ENCODE data around the gene RAD51B. TPM values are rescaled to one million over a fixed set of nuclear protein-coding genes. Genes with fewer than 3 reads are reported as not detected.

The RAD51B gene
- total and polyA plus RNA-seq, 2 donors (not counting 1 experiment from before 2014, with no cell fraction given), result 4.6 to 16.3 TPM

DNA sequence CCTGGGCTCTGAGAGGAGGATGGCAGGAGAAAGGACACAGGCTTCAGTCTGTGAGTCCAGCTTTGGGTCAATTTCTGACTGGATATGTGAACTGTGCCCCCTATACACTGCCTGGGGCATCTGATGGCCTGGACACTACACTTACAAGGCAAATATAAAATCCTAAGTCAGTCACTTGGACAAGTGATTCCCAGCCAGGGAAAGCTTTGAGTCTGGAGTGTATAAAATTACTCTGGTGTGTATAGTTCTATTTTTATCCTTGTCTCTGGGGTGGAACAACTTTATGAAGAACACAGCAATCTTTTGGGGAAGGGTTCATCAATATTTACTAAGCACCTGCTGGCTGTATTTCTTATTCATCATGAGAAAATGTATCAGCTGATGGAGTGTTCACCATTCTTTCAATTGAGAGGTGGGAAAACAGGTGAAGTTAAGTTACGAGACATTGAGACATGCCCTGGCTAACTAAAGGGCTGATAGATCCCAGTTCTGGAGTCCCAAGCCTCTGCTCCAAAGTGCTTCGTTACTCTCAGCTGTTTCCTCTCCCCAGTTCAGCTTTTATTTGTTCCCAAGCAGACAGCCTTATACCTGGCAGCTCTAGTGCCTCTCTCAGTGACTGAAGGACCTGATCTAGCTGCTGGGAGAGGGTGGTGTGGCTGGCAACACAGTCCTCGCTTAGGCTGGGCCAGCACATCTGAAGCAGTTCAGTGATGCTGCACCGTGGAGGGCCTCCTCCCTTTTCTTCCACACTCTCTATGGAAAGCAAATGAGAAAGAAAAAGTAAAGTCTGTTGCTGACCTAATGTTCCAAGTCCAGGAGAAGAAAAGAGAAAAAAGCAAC, 34.1 kb upstream of the RAD51B start:
- no peak for DNase-seq (ENCODE audit: low read depth in 2 of 2)
- Histone ChIP-seq H2AFZ (ENCODE audit: low read length) (no peak overlapping the region), H3K4me2 (ENCODE audit: extremely low read depth, insufficient read depth, low read length) (no peak overlapping the region), H3K4me3 (replicated peaks in 1 of 4; ENCODE audit: control extremely low read depth in 1 of 4, insufficient read depth in 1 of 4, low read depth in 3 of 4, low read length in 4 of 4) (no peak overlapping the region), H4K20me1 (ENCODE audit: control insufficient read depth, extremely low read depth, insufficient read depth, low read length) (no peaks in the 10 kb centered on the region), H3K9me3 (ENCODE audit: control insufficient read depth, insufficient read depth, low read depth, low read length) (no peaks in the 10 kb centered on the region), H3K27ac (ENCODE audit: insufficient read depth, low read length) (no peak overlapping the region), H3K27me3 (ENCODE audit: control insufficient read depth, insufficient read depth, low read length) (no peaks in the 10 kb centered on the region), H3K9ac (ENCODE audit: insufficient read depth, low read length) (no peak overlapping the region), H3K36me3 (ENCODE audit: control insufficient read depth, insufficient read depth, low read length) (peaks cover 12% of the 10 kb centered on the region), H3K4me1 (ENCODE audit: control insufficient read depth, extremely low read depth, insufficient read depth, low read length) (no peaks in the 10 kb centered on the region), H3K79me2 (ENCODE audit: control insufficient read depth, insufficient read depth, low read length) (no peaks in the 10 kb centered on the region)
- TF ChIP-seq EZH2 (IDR thresholded peaks at IDR 0.05; ENCODE audit: low read length, missing control alignments), result no peak
- TF ChIP-seq, protein P1, sequence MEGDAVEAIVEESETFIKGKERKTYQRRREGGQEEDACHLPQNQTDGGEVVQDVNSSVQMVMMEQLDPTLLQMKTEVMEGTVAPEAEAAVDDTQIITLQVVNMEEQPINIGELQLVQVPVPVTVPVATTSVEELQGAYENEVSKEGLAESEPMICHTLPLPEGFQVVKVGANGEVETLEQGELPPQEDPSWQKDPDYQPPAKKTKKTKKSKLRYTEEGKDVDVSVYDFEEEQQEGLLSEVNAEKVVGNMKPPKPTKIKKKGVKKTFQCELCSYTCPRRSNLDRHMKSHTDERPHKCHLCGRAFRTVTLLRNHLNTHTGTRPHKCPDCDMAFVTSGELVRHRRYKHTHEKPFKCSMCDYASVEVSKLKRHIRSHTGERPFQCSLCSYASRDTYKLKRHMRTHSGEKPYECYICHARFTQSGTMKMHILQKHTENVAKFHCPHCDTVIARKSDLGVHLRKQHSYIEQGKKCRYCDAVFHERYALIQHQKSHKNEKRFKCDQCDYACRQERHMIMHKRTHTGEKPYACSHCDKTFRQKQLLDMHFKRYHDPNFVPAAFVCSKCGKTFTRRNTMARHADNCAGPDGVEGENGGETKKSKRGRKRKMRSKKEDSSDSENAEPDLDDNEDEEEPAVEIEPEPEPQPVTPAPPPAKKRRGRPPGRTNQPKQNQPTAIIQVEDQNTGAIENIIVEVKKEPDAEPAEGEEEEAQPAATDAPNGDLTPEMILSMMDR (conservative IDR thresholded peaks at IDR 0.05 in 1 of 2, IDR thresholded peaks at IDR 0.05 in 1 of 2; ENCODE audit: low read depth in 1 of 2, low read length in 2 of 2), result no peak

DNA sequence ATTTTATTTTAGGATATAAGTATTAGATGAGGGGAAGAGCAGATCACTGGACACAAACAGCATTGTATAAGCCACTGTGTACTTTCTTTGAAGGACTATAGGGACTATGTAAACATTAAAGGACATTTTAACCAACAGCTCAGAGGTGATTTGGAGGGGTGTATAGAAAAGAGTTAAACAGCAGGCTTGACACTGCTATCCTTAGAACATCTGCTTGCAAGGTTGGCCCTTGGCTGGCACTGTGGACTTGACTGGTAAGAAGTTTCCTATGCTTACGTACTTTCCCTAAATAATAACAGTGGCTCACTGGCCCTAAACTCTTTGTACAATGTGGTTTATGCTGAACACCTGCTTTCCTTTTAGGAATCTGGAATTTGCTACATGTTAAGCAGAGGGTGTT, 31.9 kb upstream of the RAD51B start:
- Histone ChIP-seq H3K27ac (ENCODE audit: insufficient read depth, low read length) (no peak overlapping the region), H2AFZ (ENCODE audit: low read length) (no peak overlapping the region), H3K4me1 (ENCODE audit: control insufficient read depth, extremely low read depth, insufficient read depth, low read length) (no peaks in the 10 kb centered on the region), H3K4me2 (ENCODE audit: extremely low read depth, insufficient read depth, low read length) (no peak overlapping the region), H3K9ac (ENCODE audit: insufficient read depth, low read length) (no peak overlapping the region), H3K4me3 (replicated peaks in 1 of 4; ENCODE audit: control extremely low read depth in 1 of 4, insufficient read depth in 1 of 4, low read depth in 3 of 4, low read length in 4 of 4) (no peak overlapping the region), H3K79me2 (ENCODE audit: control insufficient read depth, insufficient read depth, low read length) (no peaks in the 10 kb centered on the region), H4K20me1 (ENCODE audit: control insufficient read depth, extremely low read depth, insufficient read depth, low read length) (no peaks in the 10 kb centered on the region), H3K27me3 (ENCODE audit: control insufficient read depth, insufficient read depth, low read length) (no peaks in the 10 kb centered on the region), H3K9me3 (ENCODE audit: control insufficient read depth, insufficient read depth, low read depth, low read length) (no peaks in the 10 kb centered on the region), H3K36me3 (ENCODE audit: control insufficient read depth, insufficient read depth, low read length) (peaks cover 10% of the 10 kb centered on the region)
- no peak for DNase-seq (ENCODE audit: low read depth in 2 of 2)
- TF ChIP-seq, protein P1 (conservative IDR thresholded peaks at IDR 0.05 in 1 of 2, IDR thresholded peaks at IDR 0.05 in 1 of 2; ENCODE audit: low read depth in 1 of 2, low read length in 2 of 2), result no peak
- no peak for TF ChIP-seq EZH2 (IDR thresholded peaks at IDR 0.05; ENCODE audit: low read length, missing control alignments)

DNA sequence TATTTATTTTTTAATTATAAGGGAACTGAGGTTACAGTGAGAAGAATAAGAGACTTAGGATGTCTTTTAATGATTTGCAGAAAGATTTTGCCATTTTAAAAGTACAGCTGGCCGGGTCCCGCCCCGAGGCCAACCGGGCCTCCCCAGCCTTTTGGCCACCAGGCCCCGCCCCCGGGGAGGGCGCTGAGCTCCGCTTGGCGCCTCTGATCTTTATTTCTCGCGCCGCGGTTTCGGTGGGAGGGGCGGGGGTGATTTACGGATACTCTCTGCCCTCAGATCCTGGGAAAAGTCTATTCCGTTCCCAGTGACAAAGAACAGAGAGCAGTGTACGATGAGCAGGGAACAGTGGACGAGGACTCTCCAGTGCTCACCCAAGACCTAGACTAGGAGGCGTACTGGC, 20.8 kb upstream of the RAD51B start:
- no peak overlapping the region for H3K4me3 ChIP-seq (replicated peaks in 1 of 4; ENCODE audit: control extremely low read depth in 1 of 4, insufficient read depth in 1 of 4, low read depth in 3 of 4, low read length in 4 of 4)
- H4K20me1 ChIP-seq (ENCODE audit: control insufficient read depth, extremely low read depth, insufficient read depth, low read length), result no peaks in the 10 kb centered on the region
- H3K27ac ChIP-seq (ENCODE audit: insufficient read depth, low read length), result no peak overlapping the region
- H3K4me1 ChIP-seq (ENCODE audit: control insufficient read depth, extremely low read depth, insufficient read depth, low read length), result no peaks in the 10 kb centered on the region
- H3K4me2 ChIP-seq (ENCODE audit: extremely low read depth, insufficient read depth, low read length), result no peak overlapping the region
- no peak overlapping the region for H2AFZ ChIP-seq (ENCODE audit: low read length)
- TF ChIP-seq, protein P1 (conservative IDR thresholded peaks at IDR 0.05 in 1 of 2, IDR thresholded peaks at IDR 0.05 in 1 of 2; ENCODE audit: low read depth in 1 of 2, low read length in 2 of 2), result no peak
- no peak for TF ChIP-seq EZH2 (IDR thresholded peaks at IDR 0.05; ENCODE audit: low read length, missing control alignments)
- no peaks in the 10 kb centered on the region for H3K9me3 ChIP-seq (ENCODE audit: control insufficient read depth, insufficient read depth, low read depth, low read length)
- no peak for DNase-seq (ENCODE audit: low read depth in 2 of 2)
- no peaks in the 10 kb centered on the region for H3K79me2 ChIP-seq (ENCODE audit: control insufficient read depth, insufficient read depth, low read length)
- peaks cover 6% of the 10 kb centered on the region for H3K36me3 ChIP-seq (ENCODE audit: control insufficient read depth, insufficient read depth, low read length)
- no peaks in the 10 kb centered on the region for H3K27me3 ChIP-seq (ENCODE audit: control insufficient read depth, insufficient read depth, low read length)
- H3K9ac ChIP-seq (ENCODE audit: insufficient read depth, low read length), result no peak overlapping the region
